LNCaP clone FGC (cell line): ENCODE data around the gene UTP11.

ENCODE experiments used
- DNase-seq: peaks from one replicate; pipeline ENCODE4 v3.0.0-alpha.2; 2011; ENCODE audit warnings: low read depth
- H3K4me3 ChIP-seq: 2 replicates; pipeline ENCODE4 v1.5.1; 2011; ENCODE audit warnings: mild to moderate bottlenecking, low read depth, low read length, control low read depth
- CTCF ChIP-seq: IDR thresholded peaks from 2 replicates; pipeline ENCODE4 v1.5.1; 2012; ENCODE audit warnings: mild to moderate bottlenecking; ENCODE audit not compliant: control insufficient read depth, insufficient read depth; ENCODE audit errors: extremely low read depth

UTP11 gene

GRCh38 chr1:37987679-37988078 lies 24.9 kb upstream of the UTP11 start:
- no peak overlapping the region for H3K4me3 ChIP-seq
- no peak for DNase-seq
- TF ChIP-seq CTCF, result no peak

- DNase-seq, result peak; percentile 14
- TF ChIP-seq CTCF, result no peak
- peak overlapping the region; percentile 91 for H3K4me3 ChIP-seq
These were observed 23.1 kb upstream of the UTP11 start for GRCh38 chr1:37989361-37989930.

GRCh38 chr1:37994886-37995566 lies 17.5 kb upstream of the UTP11 start:
- no peak overlapping the region for H3K4me3 ChIP-seq
- no peak for DNase-seq
- no peak for TF ChIP-seq CTCF

- no peak for DNase-seq
- TF ChIP-seq CTCF, result no peak
- no peak overlapping the region for H3K4me3 ChIP-seq
These were observed 16.7 kb upstream of the UTP11 start for GRCh38 chr1:37995751-37996345.

GRCh38 chr1:37997256-37998088 lies 15.1 kb upstream of the UTP11 start:
- TF ChIP-seq CTCF, result no peak
- DNase-seq, result no peak
- H3K4me3 ChIP-seq, result no peak overlapping the region

GRCh38 chr1:37998089-37998808 lies 14.3 kb upstream of the UTP11 start:
- DNase-seq, result no peak
- TF ChIP-seq CTCF, result no peak
- H3K4me3 ChIP-seq, result no peak overlapping the region
